Ovary (tissue), 9 donors: Measurements from ENCODE around the gene QSOX2. TPM values are rescaled to one million over a fixed set of nuclear protein-coding genes. Genes with fewer than 3 reads are reported as not detected.

ENCODE experiments used
- DNase-seq, 5 donors: peaks; one replicate each; pipeline ENCODE4 v3.0.0-alpha.2; 2019 to 2020
- H3K27ac ChIP-seq, 2 donors: fragments of 200-600 bp; one replicate each; pipeline versions ENCODE4 v1.5.1 to v1.8.0; 2019 to 2022
- H3K27me3 ChIP-seq: fragments of 200-600 bp; one replicate; pipeline ENCODE4 v1.8.0; 2022
- H3K36me3 ChIP-seq: fragments of 200-600 bp; sonication (generic); one replicate; pipeline ENCODE4 v1.5.1; 2019
- H3K4me1 ChIP-seq: one replicate; pipeline ENCODE4 v1.8.1; 2013; ENCODE audit warnings: mild to moderate bottlenecking, moderate library complexity; ENCODE audit not compliant: insufficient read depth
- H3K4me3 ChIP-seq: fragments of 200-600 bp; sonication (generic); one replicate; pipeline ENCODE4 v1.5.1; 2017
- H3K9me3 ChIP-seq, 2 donors: fragments of 200-600 bp in 1 of 2; sonication (generic) in 1 of 2; one replicate each; pipeline versions ENCODE4 v1.5.1 to v1.8.1; 2013 to 2019; ENCODE audit warnings: mild to moderate bottlenecking in 1 of 2, moderate library complexity in 1 of 2
- CTCF ChIP-seq, 3 donors: fragments of 450-650 bp in 2 of 3; fragments of 200-600 bp in 1 of 3; IDR thresholded peaks; one replicate each; pipeline versions ENCODE4 v1.5.1 to v1.8.0; 2016 to 2022; ENCODE audit warnings: antibody characterized with exemption in 3 of 3, mild to moderate bottlenecking in 1 of 3
- EP300 ChIP-seq: sonication (generic); formaldehyde crosslinking; IDR thresholded peaks from one replicate; pipeline ENCODE4 v1.6.1; 2017; ENCODE audit warnings: antibody characterized with exemption
- POLR2A ChIP-seq: fragments of 450-650 bp; IDR thresholded peaks from one replicate; pipeline ENCODE4 v1.6.1; 2017; ENCODE audit warnings: antibody characterized with exemption, mild to moderate bottlenecking, moderate library complexity
- WGBS, 3 donors: extraction: QIAGEN DNeasy Blood & Tissue Kit in 1 of 3; methylation state at CpG; one replicate each; pipeline versions ENCODE4 v1.1.5 to v1.1.7; 2013 to 2017; 5-methylcytosine and 5-hydroxymethylcytosine counted together
- intact Hi-C, 4 donors: fragments of 100-400 bp; cut with DNase I; formaldehyde crosslinking; loops; one replicate each; pipeline versions ENCODE4 v1.11.0 to v1.15.1; 2022 to 2023
- polyA plus RNA-seq, 2 donors: library from polyadenylated mRNA; stranded (reverse); fragments of 200-250 nt in 1 of 2; fragments of 350-450 nt in 1 of 2; fragmentation: Illumina TruSeq in 1 of 2; extraction: RNeasy Lipid Tissue Mini Kit (QIAGEN cat#74804) in 1 of 2; gene quantifications; one replicate each; pipeline ENCODE4 v1.2.3, GENCODE V29; 2013 to 2014
- total RNA-seq, 7 donors: library from RNA; depleted of rRNA in 2 of 7; stranded (reverse); fragments of >200 nt in 2 of 7; fragmentation: NEBNext Ultra II Directional in 3 of 7; extraction: Animal tissue kit (Norgen Biotek cat#: 25700) in 3 of 7; gene quantifications; one replicate each; pipeline versions ENCODE4 v1.1.0 to v1.2.4, GENCODE V29; 2016 to 2023
- donor health status: DM: no; HTN: no; CAD: no; lungs with moderate emphysema.
- donor health status: DM: no; HTN: no; CAD: no.
- donor health status: Bipolar disorder and iron deficiency.
- donor health status: DM: yes; HTN: yes; CAD: no.
- donor health status: DM: no; HTN: no; CAD: no.
- donor health status: DM: yes; HTN: yes; CAD: no.

Gene QSOX2
- total and polyA plus RNA-seq, 9 donors, result 5.6 to 14.3 (median 7.8) TPM

- no peaks in the 10 kb centered on the region for H3K36me3 ChIP-seq
- intact Hi-C loops, result no loop called here
- no peaks in the 10 kb centered on the region for H3K9me3 ChIP-seq
- H3K27ac ChIP-seq, result no peak overlapping the region
- WGBS, 3 donors, result 55 to 66% (median 62%) methylated on average over 9 to 11 of the region's 11 CpGs
- H3K27me3 ChIP-seq, result no peaks in the 10 kb centered on the region
- H3K4me1 ChIP-seq, result no peaks in the 10 kb centered on the region
- no peak for DNase-seq
- no peak overlapping the region for H3K4me3 ChIP-seq
- TF ChIP-seq EP300 (no peak), POLR2A (no peak), CTCF (IDR thresholded peaks at IDR 0.05) (no peak)
Observed at GRCh38 chr9:136190656-136191055, 55.0 kb downstream of the QSOX2 start.

- Histone ChIP-seq H3K4me1 (no peaks in the 10 kb centered on the region), H3K9me3 (no peaks in the 10 kb centered on the region), H3K36me3 (no peaks in the 10 kb centered on the region), H3K27ac (no peak overlapping the region), H3K27me3 (no peaks in the 10 kb centered on the region), H3K4me3 (no peak overlapping the region)
- 49 to 79% (median 55%) methylated on average over 6 to 7 of the region's 7 CpGs for WGBS, 3 donors
- TF ChIP-seq EP300, result no peak
- no peak for TF ChIP-seq POLR2A
- no peak for TF ChIP-seq CTCF (IDR thresholded peaks at IDR 0.05)
- intact Hi-C loops, result no loop called here
- no peak for DNase-seq
Observed at GRCh38 chr9:136190237-136190601, 55.4 kb downstream of the QSOX2 start.

GRCh38 chr9:136189394-136190236, 56.0 kb downstream of the QSOX2 start:
- Histone ChIP-seq H3K9me3 (no peaks in the 10 kb centered on the region), H3K27me3 (no peaks in the 10 kb centered on the region), H3K27ac (no peak overlapping the region), H3K4me1 (no peaks in the 10 kb centered on the region), H3K4me3 (no peak overlapping the region), H3K36me3 (no peaks in the 10 kb centered on the region)
- intact Hi-C loops, result no loop called here
- no peak for DNase-seq
- TF ChIP-seq POLR2A, result no peak
- TF ChIP-seq CTCF (IDR thresholded peaks at IDR 0.05), result no peak
- TF ChIP-seq EP300, result no peak
- 31 to 37% (median 36%) methylated on average over 19 to 28 of the region's 28 CpGs for WGBS, 3 donors

- no peaks in the 10 kb centered on the region for H3K9me3 ChIP-seq
- 61 to 66% (median 65%) methylated on average over 25 of the region's 25 CpGs for WGBS, 3 donors
- no peaks in the 10 kb centered on the region for H3K4me1 ChIP-seq
- intact Hi-C loops, result no loop called here
- H3K36me3 ChIP-seq, result no peaks in the 10 kb centered on the region
- TF ChIP-seq CTCF (IDR thresholded peaks at IDR 0.05), result no peak
- no peak for TF ChIP-seq EP300
- no peak for TF ChIP-seq POLR2A
- H3K4me3 ChIP-seq, result no peak overlapping the region
- no peaks in the 10 kb centered on the region for H3K27me3 ChIP-seq
- no peak for DNase-seq
- no peak overlapping the region for H3K27ac ChIP-seq
Observed at GRCh38 chr9:136187683-136188586, 57.7 kb downstream of the QSOX2 start.
